ENCODE measurements around the gene CECR2.

The CECR2 gene

DNA sequence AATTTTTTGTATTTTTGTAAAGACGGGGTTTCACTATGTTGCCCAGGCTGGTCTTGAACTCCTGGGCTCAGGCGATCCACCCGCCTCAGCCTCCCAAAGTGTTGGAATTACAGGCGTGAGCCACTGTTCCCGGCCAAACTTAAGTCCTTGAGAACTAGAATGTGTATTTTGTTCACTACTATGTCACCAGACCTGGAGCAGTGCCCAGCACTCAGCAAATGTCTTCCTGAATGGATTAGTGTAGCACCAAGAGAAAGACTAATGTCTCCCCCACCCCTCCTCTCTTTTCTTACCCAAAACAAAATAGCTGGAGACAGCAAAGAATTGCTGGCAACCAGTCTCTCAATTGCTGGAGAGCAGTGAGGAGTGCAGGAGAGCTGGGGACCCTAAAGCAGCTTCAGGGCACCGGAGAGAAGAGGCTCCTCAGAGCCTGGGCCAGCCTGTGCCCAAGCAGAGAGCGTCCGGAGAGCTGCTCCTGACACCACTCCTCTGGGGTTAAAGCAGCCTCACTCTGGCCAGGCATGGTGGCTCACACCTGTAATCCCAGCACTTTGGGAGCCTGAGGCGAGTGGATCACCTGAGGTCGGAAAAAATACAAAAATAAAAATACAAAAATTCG lies 209.0 kb downstream of the CECR2 start:
- DNase-seq = no peak

DNA sequence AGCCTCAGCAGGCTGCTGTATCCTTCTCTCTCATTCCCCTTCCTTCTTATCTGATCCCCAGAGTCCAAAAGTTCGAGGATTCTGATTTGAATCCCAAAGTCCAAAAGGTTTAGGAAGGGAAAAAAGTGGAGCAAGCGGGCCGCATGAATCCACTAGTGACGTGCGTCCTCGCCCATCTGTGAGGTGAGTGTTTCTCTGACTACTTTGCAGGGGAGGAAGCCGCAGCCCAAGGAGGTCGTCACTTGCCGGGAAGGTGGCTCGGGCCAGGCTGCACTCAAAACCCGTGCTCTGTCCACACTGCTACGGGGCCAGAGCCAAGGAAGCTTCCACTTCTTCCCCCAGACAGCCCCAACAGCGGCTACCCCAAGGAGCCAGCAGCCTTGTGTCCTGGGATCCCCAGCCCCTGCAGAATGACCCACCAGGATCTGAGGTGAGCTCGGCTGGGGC lies 210.3 kb downstream of the CECR2 start:
- DNase-seq = no peak

DNA sequence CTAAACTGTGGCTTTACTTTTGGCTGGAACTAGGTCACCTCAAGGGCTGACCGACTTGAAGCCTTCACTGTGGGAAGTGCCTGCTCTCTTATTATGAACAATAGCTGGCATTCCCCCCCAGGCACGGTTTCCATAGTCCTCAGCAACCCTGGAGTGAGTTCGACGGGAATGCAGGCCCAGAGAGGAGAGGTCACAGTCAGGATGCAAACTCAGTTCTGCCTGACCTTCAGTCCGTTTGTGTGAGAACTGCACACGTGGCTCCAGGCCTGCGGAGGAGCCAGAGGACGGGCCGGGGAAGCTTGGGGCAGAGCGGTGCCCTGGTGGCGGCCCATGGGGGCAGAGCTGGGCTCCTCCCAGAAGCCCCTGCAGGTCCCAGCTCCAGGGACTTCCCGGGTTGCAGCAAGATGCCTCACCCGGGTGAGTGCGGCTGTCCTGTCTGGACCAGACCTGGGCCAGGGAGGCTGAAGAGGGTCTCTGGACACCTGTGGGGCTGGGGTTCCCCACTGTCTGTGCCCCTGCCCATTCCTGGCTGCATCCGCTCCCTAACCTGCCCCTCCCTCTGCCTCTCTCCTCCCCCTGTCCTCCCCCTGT lies 211.3 kb downstream of the CECR2 start:
- no peak for DNase-seq

DNA sequence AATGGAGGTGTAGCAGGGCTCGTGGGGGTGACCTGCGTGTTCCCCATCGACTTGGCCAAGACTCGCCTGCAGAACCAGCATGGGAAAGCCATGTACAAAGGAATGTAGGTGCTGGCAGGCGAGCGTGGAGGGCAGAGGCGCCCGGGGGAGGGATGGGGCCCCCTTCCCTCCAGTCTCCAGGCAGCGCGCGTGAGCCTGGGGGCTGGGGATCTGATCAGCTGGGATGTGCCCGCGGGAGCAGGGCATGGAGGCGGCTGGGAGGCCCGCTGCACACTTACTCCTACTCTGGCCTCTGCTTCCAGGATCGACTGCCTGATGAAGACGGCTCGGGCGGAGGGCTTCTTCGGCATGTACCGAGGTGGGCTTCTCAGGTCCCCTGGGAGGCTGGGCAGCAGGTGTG lies 211.8 kb downstream of the CECR2 start:
- DNase-seq = no peak

DNA sequence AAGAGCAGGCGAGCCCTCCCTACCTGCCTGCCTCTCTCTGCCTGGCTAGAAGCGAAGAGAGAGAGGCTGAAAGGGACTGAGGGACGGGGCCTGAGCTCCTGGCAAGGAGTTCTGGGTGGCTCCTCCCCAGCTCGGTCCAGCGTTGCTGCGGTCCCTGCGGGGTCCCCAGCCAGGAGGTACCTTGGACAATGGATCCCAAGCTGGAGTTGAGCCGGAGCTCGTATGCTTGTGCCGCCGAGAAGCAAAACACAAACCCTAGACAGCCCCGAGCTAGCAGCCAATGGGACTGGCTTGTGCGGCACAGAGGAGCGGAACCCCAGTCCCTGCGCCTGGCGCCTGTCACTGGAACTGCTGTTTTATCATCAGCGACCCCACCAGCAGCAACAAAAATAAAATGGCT lies 212.4 kb downstream of the CECR2 start:
- no peak for DNase-seq

DNA sequence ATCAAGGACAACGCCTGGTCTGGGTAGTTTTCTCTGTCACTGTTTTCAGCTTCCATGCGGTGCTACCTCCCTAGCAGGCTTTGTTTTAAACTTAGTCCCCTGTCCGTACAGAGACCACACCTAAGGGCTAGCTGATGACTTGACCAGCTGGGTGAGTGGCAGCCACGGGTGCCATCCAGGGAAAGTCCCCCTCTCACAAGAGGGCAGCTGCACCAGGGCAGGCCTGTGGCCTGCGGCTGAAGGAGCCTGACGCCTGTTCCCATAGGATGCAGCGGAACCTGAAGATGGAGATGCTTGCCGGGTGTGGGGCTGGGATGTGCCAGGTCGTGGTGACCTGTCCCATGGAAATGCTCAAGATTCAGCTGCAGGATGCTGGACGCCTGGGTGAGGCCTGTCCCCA lies 213.9 kb downstream of the CECR2 start:
- DNase-seq = no peak

DNA sequence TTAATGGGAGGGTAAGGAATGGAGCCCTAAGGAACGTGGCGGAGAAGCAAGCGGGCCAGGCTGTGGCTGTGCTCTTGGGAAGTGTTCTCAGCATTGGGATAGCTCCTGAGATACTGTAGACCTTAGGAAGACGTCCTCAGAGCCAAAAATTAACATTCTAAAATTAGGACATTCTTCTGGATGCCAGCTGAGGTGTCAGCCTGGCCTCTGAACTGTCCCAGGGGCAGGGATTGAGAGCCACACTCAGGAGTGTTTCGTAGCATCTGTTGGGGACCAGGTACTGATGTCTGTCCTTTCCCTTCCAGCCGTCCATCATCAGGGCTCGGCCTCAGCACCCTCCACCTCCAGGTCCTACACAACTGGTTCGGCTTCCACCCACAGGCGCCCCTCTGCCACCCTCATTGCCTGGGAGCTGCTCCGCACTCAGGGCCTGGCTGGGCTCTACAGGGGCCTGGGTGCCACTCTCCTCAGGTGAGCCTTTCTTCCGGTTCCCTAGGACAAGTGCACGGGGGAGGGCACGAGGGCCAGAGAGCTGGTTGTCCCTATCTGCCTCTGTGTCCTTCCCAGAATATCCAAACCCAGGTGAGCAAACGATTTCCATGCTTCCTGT lies 217.7 kb downstream of the CECR2 start:
- no peak for DNase-seq

DNA sequence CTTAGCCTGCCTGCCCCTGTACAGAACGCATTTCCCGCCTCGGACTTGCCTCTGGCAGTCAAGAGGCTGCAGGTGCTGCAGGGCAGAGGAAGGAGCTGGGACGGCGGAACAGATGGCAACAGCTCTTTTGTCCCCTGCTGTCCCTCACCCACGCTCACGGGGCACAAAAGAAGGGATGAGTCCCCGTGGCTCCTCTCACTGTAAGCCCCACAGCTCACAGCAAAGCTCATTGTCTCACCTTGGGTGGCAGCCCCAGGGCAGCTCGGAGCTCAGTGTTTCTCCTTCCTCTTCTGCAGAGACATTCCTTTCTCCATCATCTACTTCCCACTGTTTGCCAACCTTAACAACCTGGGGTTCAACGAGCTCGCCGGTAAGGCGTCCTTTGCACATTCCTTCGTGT lies 218.4 kb downstream of the CECR2 start:
- DNase-seq = peak; percentile 79 to 88

DNA sequence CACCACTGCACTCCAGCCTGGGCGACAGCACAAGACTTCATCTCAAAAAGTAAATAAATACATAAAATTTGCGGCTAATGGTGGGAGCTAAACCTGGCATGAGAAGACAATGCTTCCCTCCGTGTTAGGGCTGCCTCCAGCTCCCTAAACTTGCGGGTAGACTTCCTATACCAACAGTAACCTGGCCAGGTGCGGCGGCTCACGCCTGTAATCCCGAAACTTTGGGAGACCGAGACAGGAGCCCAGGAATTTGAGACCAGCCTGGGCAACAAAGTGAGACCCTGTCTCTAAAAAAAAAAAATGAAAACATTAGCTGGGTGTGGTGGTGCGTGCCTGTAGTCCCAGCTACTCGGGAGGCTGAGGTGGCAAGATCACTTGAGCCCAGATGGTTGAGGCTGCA lies 219.3 kb downstream of the CECR2 start:
- DNase-seq = no peak

DNA sequence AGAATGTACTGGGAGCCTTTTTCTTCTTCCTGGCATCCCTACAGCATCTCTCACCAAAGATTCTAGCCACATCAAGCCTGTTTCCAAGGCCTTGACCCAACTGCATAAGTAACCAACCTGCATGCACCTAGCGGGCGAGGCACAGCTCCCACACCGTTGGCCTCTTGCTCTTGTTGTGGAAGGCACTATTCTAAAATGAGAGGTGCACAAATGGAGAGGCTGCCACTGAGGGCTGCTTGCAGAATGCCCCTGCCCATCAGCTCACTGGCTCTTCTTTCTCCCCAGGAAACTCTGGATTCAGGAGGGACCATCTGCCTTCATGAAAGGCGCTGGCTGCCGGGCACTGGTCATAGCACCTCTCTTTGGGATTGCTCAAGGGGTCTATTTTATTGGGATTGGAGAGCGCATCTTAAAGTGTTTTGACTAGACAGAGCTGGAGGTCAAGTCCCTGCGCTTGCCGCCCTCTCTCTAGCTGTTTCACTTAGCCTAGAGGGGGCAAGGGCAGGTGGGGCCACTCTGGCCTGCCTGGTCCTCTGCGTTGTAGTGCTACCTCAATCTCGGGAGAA lies 220.6 kb downstream of the CECR2 start:
- no peak for DNase-seq

DNA sequence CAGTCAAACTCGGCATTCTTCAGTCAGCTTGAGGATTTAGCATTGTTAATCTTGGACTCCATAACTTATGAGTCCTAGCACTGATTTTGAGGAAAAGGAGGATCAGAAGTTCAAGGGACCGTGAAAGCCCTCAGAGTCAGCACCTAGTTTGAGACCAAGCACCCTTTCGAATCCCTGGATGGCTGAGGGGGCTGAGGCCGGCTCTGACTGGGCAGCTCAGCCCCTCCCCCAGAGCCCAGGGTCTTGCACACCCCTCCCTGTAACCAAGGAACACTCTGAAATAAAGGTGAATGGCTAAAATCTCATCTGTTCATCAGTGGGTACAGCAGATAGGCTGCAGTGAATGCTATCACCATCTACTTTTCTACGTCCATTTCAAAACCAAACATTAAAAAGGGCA lies 221.3 kb downstream of the CECR2 start:
- DNase-seq = no peak

DNA sequence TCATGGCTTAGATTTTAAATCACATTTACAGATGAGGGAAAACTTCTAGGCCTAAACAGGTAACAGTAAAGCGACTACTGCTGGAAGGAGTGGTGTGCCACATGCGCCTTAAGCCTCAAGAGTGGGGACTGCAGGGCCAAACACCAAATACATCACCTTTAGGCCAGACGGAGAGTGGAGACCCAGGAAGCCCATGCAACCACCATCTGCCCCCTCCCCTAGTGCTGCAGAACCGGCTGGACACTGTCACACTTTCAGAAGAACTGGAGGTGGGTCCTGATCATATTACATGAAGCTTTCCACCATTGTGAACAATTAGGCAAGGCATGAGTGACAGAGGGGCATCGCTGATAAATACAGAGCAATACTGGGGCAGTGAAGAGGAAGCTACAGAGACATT lies 222.9 kb downstream of the CECR2 start:
- no peak for DNase-seq

DNA sequence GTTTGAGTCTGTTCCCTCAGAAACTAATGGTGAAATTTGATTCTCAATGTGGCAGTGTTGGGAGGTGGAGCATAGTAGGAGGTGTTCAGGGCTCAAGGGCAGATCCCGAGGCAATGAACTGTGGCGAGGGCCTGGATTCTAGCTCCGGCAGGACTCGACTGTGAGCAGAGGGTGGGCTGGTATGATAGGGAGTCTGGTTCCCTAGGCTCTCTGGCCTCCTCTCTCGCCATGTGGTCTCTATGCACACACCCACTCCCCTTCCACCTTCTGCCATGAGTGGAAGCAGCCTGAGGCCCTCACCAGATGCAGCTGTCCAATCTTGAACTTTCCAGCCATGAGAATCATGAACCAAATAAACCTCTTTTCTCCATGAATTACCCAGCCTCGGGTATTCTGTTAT lies 227.0 kb downstream of the CECR2 start:
- DNase-seq = no peak

DNA sequence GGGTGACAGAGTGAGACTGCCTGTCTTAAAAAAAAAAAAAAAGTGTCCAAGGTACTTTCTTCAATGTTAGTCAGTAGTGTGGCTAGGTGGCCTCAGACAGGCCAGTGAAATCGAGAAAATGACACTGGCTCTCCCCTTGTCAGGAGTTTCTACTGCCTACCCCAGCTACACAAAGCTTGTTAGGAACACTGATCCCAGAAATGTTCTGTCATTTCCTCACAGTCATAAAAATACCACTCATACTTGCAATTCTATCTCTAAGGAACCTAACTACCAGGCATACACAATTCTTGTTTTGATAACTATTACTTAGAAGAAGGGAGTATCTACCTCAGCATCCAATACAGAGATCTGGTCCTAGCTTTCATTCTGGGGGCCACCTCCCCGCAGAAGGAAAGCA lies 228.0 kb downstream of the CECR2 start:
- no peak for DNase-seq

DNA sequence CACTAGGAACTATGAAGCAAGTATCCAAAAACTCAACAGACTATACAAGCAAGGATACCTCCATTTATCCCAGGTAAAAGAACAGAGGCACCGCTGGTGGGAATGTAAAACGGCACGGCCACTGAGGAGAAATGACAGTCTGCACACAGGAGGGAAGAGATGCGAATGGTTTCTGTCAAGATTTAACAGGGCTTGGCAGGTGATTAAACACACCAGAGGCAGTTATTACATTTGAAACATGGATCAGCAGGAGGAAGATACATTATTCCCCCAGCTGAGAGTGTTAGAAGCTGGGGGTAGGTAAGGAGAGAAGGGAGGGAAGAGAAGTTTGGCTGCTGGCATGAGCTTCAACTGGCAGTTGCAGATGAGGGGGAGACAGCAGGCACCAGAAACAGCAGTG lies 229.1 kb downstream of the CECR2 start:
- DNase-seq = no peak

DNA sequence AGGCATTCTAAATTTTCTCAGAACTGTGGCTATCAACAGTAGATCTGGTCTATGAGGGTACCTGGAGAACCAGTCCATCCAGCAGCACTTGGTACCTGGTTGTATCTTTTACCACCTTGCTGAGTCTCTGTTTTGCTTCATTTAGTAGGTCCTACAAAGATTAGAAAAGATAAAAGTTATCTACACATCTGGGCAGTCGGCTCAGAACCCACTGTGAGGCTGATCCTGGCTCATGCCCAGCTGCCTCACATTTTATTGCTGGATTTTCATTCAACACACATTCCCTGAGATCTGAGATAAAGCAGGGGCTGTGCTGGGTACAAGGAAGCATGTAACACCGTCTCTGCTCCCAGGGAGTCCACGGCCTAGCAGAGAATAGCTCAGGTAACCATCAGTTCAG lies 231.8 kb downstream of the CECR2 start:
- DNase-seq = no peak

DNA sequence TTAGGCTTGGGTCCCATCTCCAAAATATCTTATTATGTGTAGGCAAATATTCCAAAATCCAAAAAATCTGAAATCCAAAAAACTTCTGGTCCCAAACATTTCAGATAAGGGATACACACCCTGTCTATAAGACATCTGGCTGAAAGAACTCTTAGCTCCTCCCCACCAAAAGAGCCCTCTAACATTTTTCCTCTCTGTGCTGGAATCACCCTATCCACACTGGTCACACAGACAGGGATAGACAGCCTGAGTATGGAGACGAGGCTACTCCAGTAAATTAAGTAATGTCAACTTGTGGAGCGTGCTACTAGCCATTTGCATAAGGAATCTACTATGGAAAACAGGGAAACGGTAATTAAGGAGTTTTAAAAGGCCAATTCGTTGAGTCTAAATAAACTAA lies 234.4 kb downstream of the CECR2 start:
- no peak for DNase-seq

DNA sequence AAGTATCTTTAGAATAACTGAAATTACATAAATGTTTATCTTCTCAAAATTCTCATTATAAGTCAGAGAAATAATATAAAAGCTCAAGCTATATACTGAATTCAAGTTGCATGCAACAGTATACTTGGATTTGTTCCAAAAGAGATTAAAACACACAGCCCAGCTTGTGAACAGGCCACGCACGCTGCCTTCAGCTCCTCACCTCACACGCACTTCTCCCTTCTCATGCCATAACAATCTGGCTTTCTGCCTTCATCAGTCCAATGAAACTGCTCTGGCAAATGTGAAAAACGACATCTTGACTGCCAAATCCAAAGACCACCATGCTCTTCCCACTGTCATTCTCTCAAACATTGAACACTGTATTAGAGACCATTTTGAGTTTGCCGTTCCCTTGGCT lies 237.2 kb downstream of the CECR2 start:
- peak; percentile 3 to 78 for DNase-seq

All from NCI-H524 (cell line).